ENCODE results near the gene ARHGEF3. TPM values are rescaled to one million over a fixed set of nuclear protein-coding genes. Genes with fewer than 3 reads are reported as not detected.

Gene ARHGEF3
- total and polyA plus RNA-seq, 2 experiments from 2014 or later, result 41.7 to 63.8 TPM

GRCh38 chr3:56796202-56796601 is 5.5 kb downstream of the ARHGEF3 start:
- Histone ChIP-seq H3K27me3 (no peaks in the 10 kb centered on the region), H3K36me3 (replicated peaks; ENCODE audit: insufficient read depth, low read depth) (no peaks in the 10 kb centered on the region), H2AFZ (no peak overlapping the region), H3K27ac (peak overlapping the region; percentile 52), H3K79me2 (peaks cover 95% of the 10 kb centered on the region), H3K9me2 (replicated peaks; ENCODE audit: insufficient read depth) (no peaks in the 10 kb centered on the region), H4K20me1 (ENCODE audit: insufficient read depth, poor library complexity, severe bottlenecking) (peaks cover 44% of the 10 kb centered on the region), H3K4me1 (ENCODE audit: insufficient read depth) (peaks cover 11% of the 10 kb centered on the region), H3K4me2 (peak overlapping the region; percentile 91), H3K9me3 (ENCODE audit: low read depth) (no peaks in the 10 kb centered on the region), H3K4me3 (no peak overlapping the region)
- 67% methylated on average over 6 of the region's 6 CpGs for WGBS (ENCODE audit: low lambda C conversion rate, missing lambda C conversion rate)
- no peak for TF ChIP-seq EZH2phosphoT487 (IDR thresholded peaks at IDR 0.05; ENCODE audit: low read depth, severe bottlenecking, unreplicated experiment)
- TF ChIP-seq EZH2 (IDR thresholded peaks at IDR 0.05; ENCODE audit: borderline replicate concordance), result no peak
- TF ChIP-seq CTCF (IDR thresholded peaks at IDR 0.05; ENCODE audit: poor library complexity), result no peak
- DNase-seq (ENCODE audit: low spot score), result no peak

GRCh38 chr3:56795829-56796185 is 5.9 kb downstream of the ARHGEF3 start:
- no peaks in the 10 kb centered on the region for H3K9me3 ChIP-seq (ENCODE audit: low read depth)
- H3K36me3 ChIP-seq (replicated peaks; ENCODE audit: insufficient read depth, low read depth), result no peaks in the 10 kb centered on the region
- 97% methylated on average over 6 of the region's 6 CpGs for WGBS (ENCODE audit: low lambda C conversion rate, missing lambda C conversion rate)
- no peak overlapping the region for H3K4me3 ChIP-seq
- peak overlapping the region; percentile 91 for H3K4me2 ChIP-seq
- H3K4me1 ChIP-seq (ENCODE audit: insufficient read depth), result peaks cover 11% of the 10 kb centered on the region
- peaks cover 46% of the 10 kb centered on the region for H4K20me1 ChIP-seq (ENCODE audit: insufficient read depth, poor library complexity, severe bottlenecking)
- peaks cover 95% of the 10 kb centered on the region for H3K79me2 ChIP-seq
- H3K27ac ChIP-seq, result peak overlapping the region; percentile 52
- no peak for DNase-seq (ENCODE audit: low spot score)
- H3K27me3 ChIP-seq, result no peaks in the 10 kb centered on the region
- no peak for TF ChIP-seq CTCF (IDR thresholded peaks at IDR 0.05; ENCODE audit: poor library complexity)
- TF ChIP-seq EZH2 (IDR thresholded peaks at IDR 0.05; ENCODE audit: borderline replicate concordance), result no peak
- no peak for TF ChIP-seq EZH2phosphoT487 (IDR thresholded peaks at IDR 0.05; ENCODE audit: low read depth, severe bottlenecking, unreplicated experiment)
- no peak overlapping the region for H2AFZ ChIP-seq
- H3K9me2 ChIP-seq (replicated peaks; ENCODE audit: insufficient read depth), result no peaks in the 10 kb centered on the region

- Histone ChIP-seq H3K4me1 (ENCODE audit: insufficient read depth) (peaks cover 11% of the 10 kb centered on the region), H3K9me2 (replicated peaks; ENCODE audit: insufficient read depth) (no peaks in the 10 kb centered on the region), H3K9me3 (ENCODE audit: low read depth) (no peaks in the 10 kb centered on the region), H3K36me3 (replicated peaks; ENCODE audit: insufficient read depth, low read depth) (no peaks in the 10 kb centered on the region), H3K27ac (peak overlapping the region; percentile 52), H4K20me1 (ENCODE audit: insufficient read depth, poor library complexity, severe bottlenecking) (peaks cover 46% of the 10 kb centered on the region), H3K4me2 (peak overlapping the region; percentile 91), H2AFZ (no peak overlapping the region), H3K4me3 (no peak overlapping the region), H3K79me2 (peaks cover 95% of the 10 kb centered on the region), H3K27me3 (no peaks in the 10 kb centered on the region)
- WGBS (ENCODE audit: low lambda C conversion rate, missing lambda C conversion rate), result 70% methylated on average over 7 of the region's 7 CpGs
- no peak for DNase-seq (ENCODE audit: low spot score)
- TF ChIP-seq EZH2 (IDR thresholded peaks at IDR 0.05; ENCODE audit: borderline replicate concordance) (no peak), CTCF (IDR thresholded peaks at IDR 0.05; ENCODE audit: poor library complexity) (no peak), EZH2phosphoT487 (IDR thresholded peaks at IDR 0.05; ENCODE audit: low read depth, severe bottlenecking, unreplicated experiment) (no peak)
These were observed 6.5 kb downstream of the ARHGEF3 start for GRCh38 chr3:56795097-56795828.
